ENCODE measurements around the gene SLC18A3. TPM values are rescaled to one million over a fixed set of nuclear protein-coding genes. Genes with fewer than 3 reads are reported as not detected.

Gene SLC18A3
- total RNA-seq, 1 experiment from 2014 or later: not detected

DNA sequence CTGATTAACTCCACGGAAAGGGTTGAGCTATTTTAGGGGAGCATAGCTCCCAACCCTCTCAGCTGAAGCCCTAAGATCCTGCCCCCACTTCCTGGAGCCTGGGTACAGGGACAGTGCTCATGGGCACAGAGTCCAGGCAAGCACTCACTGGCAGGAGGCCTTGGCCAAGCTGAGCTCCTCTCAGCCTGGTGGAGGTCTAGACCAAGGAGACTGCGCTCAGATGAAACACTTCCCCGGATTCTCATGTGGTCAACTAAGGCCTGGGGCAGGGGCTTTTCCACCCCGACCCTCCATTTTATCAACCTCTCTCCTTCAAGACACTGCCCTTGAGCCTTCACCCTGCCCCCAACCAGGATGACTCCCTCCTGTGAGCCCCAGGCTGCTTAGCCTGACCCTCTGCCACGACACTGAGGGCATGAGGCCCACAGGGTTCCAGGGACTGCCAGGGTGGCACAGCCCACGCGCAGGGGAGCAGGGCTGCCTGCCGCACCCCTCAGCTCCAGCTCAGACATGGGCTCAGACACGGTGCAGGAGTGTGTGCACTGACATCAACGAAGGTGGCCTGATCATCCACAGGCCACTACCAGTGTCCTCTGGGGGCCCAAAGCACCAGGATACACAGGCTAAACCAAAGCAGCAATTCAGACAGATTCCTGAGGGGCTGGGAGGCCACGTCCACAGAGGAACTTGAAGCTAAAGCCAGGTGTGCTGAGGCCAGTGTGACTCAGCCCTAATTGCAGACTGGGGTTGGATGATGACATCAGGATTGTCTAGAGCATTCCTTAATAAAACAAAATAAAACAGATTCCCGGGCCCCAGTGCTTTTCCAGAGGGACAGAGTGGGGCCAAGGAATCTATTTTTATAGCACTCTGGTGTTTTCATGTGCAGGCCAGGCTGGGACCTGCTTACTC, 22.6 kb downstream of the SLC18A3 start:
- Histone ChIP-seq H3K79me2 (ENCODE audit: insufficient read depth, low read length) (no peaks in the 10 kb centered on the region), H2BK20ac (ENCODE audit: low read depth, low read length, poor library complexity, severe bottlenecking) (no peak overlapping the region), H2BK120ac (ENCODE audit: low read depth, low read length, poor library complexity, severe bottlenecking) (no peak overlapping the region), H2BK12ac (ENCODE audit: insufficient read length, low read depth, low read length) (no peak overlapping the region), H2AFZ (ENCODE audit: low read length) (no peak overlapping the region), H4K5ac (ENCODE audit: insufficient read length, low read depth, low read length) (no peak overlapping the region), H3K56ac (ENCODE audit: insufficient read length, low read depth, low read length) (no peak overlapping the region), H3K79me1 (ENCODE audit: insufficient read depth, low read depth, low read length, poor library complexity, severe bottlenecking) (no peaks in the 10 kb centered on the region), H3K23ac (ENCODE audit: insufficient read length, low read depth, low read length) (no peak overlapping the region), H4K91ac (ENCODE audit: insufficient read length, low read depth, low read length) (no peak overlapping the region), H2BK15ac (ENCODE audit: low read depth, low read length) (no peak overlapping the region), H3T11ph (ENCODE audit: low read length) (no peak overlapping the region), H3K18ac (ENCODE audit: insufficient read length, low read depth, low read length) (peak overlapping the region; percentile 17), H2AK5ac (ENCODE audit: insufficient read length, low read length) (no peak overlapping the region), H3K9me3 (ENCODE audit: control insufficient read depth, low read depth, low read length) (no peaks in the 10 kb centered on the region), H3K27ac (ENCODE audit: insufficient read length, low read depth, low read length) (no peak overlapping the region), H3K4ac (ENCODE audit: low read depth, low read length) (no peak overlapping the region), H3K9ac (ENCODE audit: extremely low read depth, insufficient read length, low read length) (no peak overlapping the region), H3K27me3 (ENCODE audit: insufficient read depth, low read length) (no peaks in the 10 kb centered on the region), H4K8ac (replicated peaks; ENCODE audit: insufficient read length, low read depth, low read length) (no peak overlapping the region), H4K20me1 (ENCODE audit: control insufficient read depth, insufficient read depth, insufficient read length) (no peaks in the 10 kb centered on the region), H2BK5ac (ENCODE audit: insufficient read length, low read length) (no peak overlapping the region), H3K14ac (ENCODE audit: insufficient read depth, low read length) (peak overlapping the region; percentile 43; the same call in 1 of the 2 replicates), H3K23me2 (ENCODE audit: insufficient read length, low read depth, low read length, poor library complexity, severe bottlenecking) (no peaks in the 10 kb centered on the region), H3K4me1 (ENCODE audit: insufficient read depth, low read length) (no peaks in the 10 kb centered on the region), H3K4me2 (ENCODE audit: insufficient read depth, insufficient read length, low read length) (no peak overlapping the region)
- no CpG with 5 or more reads among the region's 12 CpGs for WGBS (ENCODE audit: extremely low coverage, insufficient read length, low lambda C conversion rate)
- Mint-ChIP-seq H3K4me1 (peaks cover 0 to 3% of the 10 kb centered on the region in 2 experiments; a peak in 1 of 4 replicates), H3K27ac (no peak overlapping the region), H3K4me3 (no peak overlapping the region), H3K36me3 (ENCODE audit: insufficient read depth in 1 of 3, low read depth in 3 of 3) (no peaks in the 10 kb centered on the region), H3K27me3 (ENCODE audit: low read depth) (peaks cover 25% of the 10 kb centered on the region), H3K9me3 (no peaks in the 10 kb centered on the region)
- TF ChIP-seq CTCF (conservative IDR thresholded peaks at IDR 0.05): no peak
- DNase-seq: no peak

Data from H9 (cell line).